GM23338 (cell line): Measurements from ENCODE around the gene GPR4. TPM values are rescaled to one million over a fixed set of nuclear protein-coding genes. Genes with fewer than 3 reads are reported as not detected.

ENCODE experiments used
- ATAC-seq: fragments of 200-7000 bp; cut with Tn5 transposase; 3 replicates; pipeline ENCODE4 v1.9.1; 2020
- DNase-seq: peaks from one replicate; pipeline ENCODE4 v3.0.0-alpha.2; 2015; ENCODE audit warnings: low spot score
- H2AFZ ChIP-seq: fragments of 200-600 bp; sonication (generic); 2 replicates; pipeline ENCODE4 v1.8.0; 2016; ENCODE audit warnings: antibody characterized with exemption, mild to moderate bottlenecking, moderate library complexity
- H3F3A ChIP-seq: fragments of 200-600 bp; sonication (generic); replicated peaks from 2 replicates; pipeline ENCODE4 v1.8.0; 2017; ENCODE audit warnings: antibody characterized with exemption, mixed run types, low read depth
- H3K27ac ChIP-seq: fragments of 200-600 bp; sonication (generic); 2 replicates; pipeline ENCODE4 v1.6.1; 2016; ENCODE audit warnings: low read depth
- H3K27me3 ChIP-seq: fragments of 200-600 bp; sonication (generic); 2 replicates; pipeline ENCODE4 v1.8.0; 2016; ENCODE audit warnings: mild to moderate bottlenecking, mixed run types, moderate library complexity; ENCODE audit not compliant: insufficient read depth
- H3K36me3 ChIP-seq: fragments of 200-600 bp; sonication (generic); 2 replicates; pipeline ENCODE4 v1.8.0; 2016; ENCODE audit warnings: mild to moderate bottlenecking; ENCODE audit not compliant: insufficient read depth
- H3K4me1 ChIP-seq: fragments of 200-600 bp; sonication (generic); 2 replicates; pipeline ENCODE4 v1.8.0; 2016; ENCODE audit warnings: mild to moderate bottlenecking, moderate library complexity; ENCODE audit not compliant: insufficient read depth
- H3K4me2 ChIP-seq: fragments of 200-600 bp; sonication (generic); 2 replicates; pipeline ENCODE4 v1.7.1; 2017; ENCODE audit warnings: mixed run types
- H3K4me3 ChIP-seq: fragments of 200-600 bp; sonication (generic); 2 replicates; pipeline ENCODE4 v1.6.1; 2016; ENCODE audit warnings: mixed run types
- H3K79me2 ChIP-seq: fragments of 200-600 bp; sonication (generic); replicated peaks from 2 replicates; pipeline ENCODE4 v1.8.0; 2017; ENCODE audit warnings: mild to moderate bottlenecking; ENCODE audit not compliant: insufficient read depth
- H3K9me2 ChIP-seq: fragments of 200-600 bp; sonication (generic); 2 replicates; pipeline ENCODE4 v1.8.0; 2017; ENCODE audit not compliant: insufficient read depth
- H4K20me1 ChIP-seq: fragments of 200-600 bp; sonication (generic); replicated peaks from 2 replicates; pipeline ENCODE4 v1.8.0; 2017; ENCODE audit warnings: mild to moderate bottlenecking; ENCODE audit not compliant: insufficient read depth
- H3K27ac Mint-ChIP-seq: 2 replicates; pipeline ENCODE4 v1.8.0; 2020; ENCODE audit warnings: inconsistent platforms, mild to moderate bottlenecking, moderate library complexity, mixed read lengths
- H3K27me3 Mint-ChIP-seq: 3 replicates; pipeline ENCODE4 v1.8.0; 2022; ENCODE audit warnings: low read depth, mild to moderate bottlenecking, moderate library complexity, mixed read lengths, inconsistent platforms; ENCODE audit not compliant: insufficient read depth, poor library complexity
- H3K36me3 Mint-ChIP-seq: 3 replicates; pipeline ENCODE4 v1.8.0; 2021; ENCODE audit warnings: low read depth, mild to moderate bottlenecking, inconsistent platforms, moderate library complexity, mixed read lengths
- H3K4me1 Mint-ChIP-seq: 3 replicates; pipeline ENCODE4 v1.8.0; 2020; ENCODE audit warnings: mild to moderate bottlenecking, inconsistent platforms, mixed read lengths
- H3K4me3 Mint-ChIP-seq: 3 replicates; pipeline ENCODE4 v1.8.0; 2021; ENCODE audit warnings: moderate library complexity, mild to moderate bottlenecking, inconsistent platforms, mixed read lengths
- H3K9me3 Mint-ChIP-seq: 3 replicates; pipeline ENCODE4 v1.8.0; 2020; ENCODE audit warnings: moderate library complexity, mild to moderate bottlenecking, inconsistent platforms, mixed read lengths
- CREB1 ChIP-seq: fragments of 250-450 bp; sonication (Bioruptor Pico); IDR thresholded peaks from 2 replicates; pipeline ENCODE4 v1.5.0; 2020; ENCODE audit warnings: low read depth, mild to moderate bottlenecking, moderate library complexity
- CTCF ChIP-seq, 2 experiments: fragments of 200-600 bp in 1 of 2; sonication (generic) in 1 of 2; conservative IDR thresholded peaks; 2 replicates each; pipeline versions ENCODE4 v1.5.1 to v1.6.1; 2016 to 2017; ENCODE audit warnings: antibody characterized with exemption in 2 of 2, low read depth in 2 of 2, mild to moderate bottlenecking in 2 of 2, moderate library complexity in 1 of 2
- ETS1 ChIP-seq: IDR thresholded peaks from 2 replicates; pipeline ENCODE4 v1.6.1; 2016; ENCODE audit warnings: antibody characterized with exemption
- EZH2 ChIP-seq: fragments of 200-600 bp; sonication (generic); IDR thresholded peaks from one replicate; pipeline ENCODE4 v1.8.0; 2017; ENCODE audit warnings: antibody characterized with exemption, mild to moderate bottlenecking, low read depth; ENCODE audit not compliant: unreplicated experiment
- EZH2phosphoT487 ChIP-seq: fragments of 200-600 bp; sonication (generic); IDR thresholded peaks from one replicate; pipeline ENCODE4 v1.8.1; 2018; ENCODE audit warnings: antibody characterized with exemption; ENCODE audit not compliant: unreplicated experiment
- JUNB ChIP-seq: IDR thresholded peaks from one replicate; pipeline ENCODE4 v1.6.1; 2016; ENCODE audit warnings: antibody characterized with exemption; ENCODE audit not compliant: unreplicated experiment
- NANOG ChIP-seq: IDR thresholded peaks from 2 replicates; pipeline ENCODE4 v1.6.1; 2016; ENCODE audit warnings: antibody characterized with exemption, borderline replicate concordance
- POLR2AphosphoS5 ChIP-seq: IDR thresholded peaks from 2 replicates; pipeline ENCODE4 v1.6.1; 2016; ENCODE audit warnings: antibody characterized with exemption, low read depth
- REST ChIP-seq: IDR thresholded peaks from one replicate; pipeline ENCODE4 v1.6.1; 2018; ENCODE audit warnings: antibody characterized with exemption; ENCODE audit not compliant: unreplicated experiment
- STAT1 ChIP-seq: IDR thresholded peaks from one replicate; pipeline ENCODE4 v1.6.1; 2016; ENCODE audit warnings: antibody characterized with exemption; ENCODE audit not compliant: unreplicated experiment
- ZNF114 ChIP-seq: fragments of 250-450 bp; sonication (Bioruptor Pico); IDR thresholded peaks from 2 replicates; pipeline ENCODE4 v1.5.0; 2020; ENCODE audit warnings: mild to moderate bottlenecking, moderate library complexity
- ZNF331 ChIP-seq: fragments of 250-450 bp; sonication (Bioruptor Pico); IDR thresholded peaks from 2 replicates; pipeline ENCODE4 v1.5.0; 2020; ENCODE audit warnings: low read depth, mild to moderate bottlenecking, moderate library complexity
- polyA plus RNA-seq: library from polyadenylated mRNA; unstranded; fragments of >200 nt; fragmentation: Nextera tagmentation; extraction: Ambion mirVana; gene quantifications from 2 replicates; pipeline ENCODE4 v1.2.1, GENCODE V29; 2016
- total RNA-seq: library from RNA; depleted of rRNA; stranded (reverse); fragments of >200 nt; shearing (Covaris generic); gene quantifications from 2 replicates; pipeline ENCODE4 v1.2.3, GENCODE V29; 2014

GPR4 gene
- total and polyA plus RNA-seq, 2 experiments from 2014 or later = 0.06 to 0.14 TPM

GRCh38 chr19:45598267-45599001, 3.6 kb downstream of the GPR4 start (continued):
- no peak for TF ChIP-seq REST
- no peak for TF ChIP-seq NANOG
- TF ChIP-seq STAT1 = no peak
- TF ChIP-seq CTCF (conservative IDR thresholded peaks at IDR 0.05; ENCODE audit: low read depth in 2 of 2) = no peak
- TF ChIP-seq CREB1 (CRISPR knock-in tag) = no peak
- no peak for TF ChIP-seq POLR2AphosphoS5
- no peak for TF ChIP-seq JUNB

- no peaks in the 10 kb centered on the region; the same call in 1 of the 2 replicates for H4K20me1 ChIP-seq
- H3K4me2 ChIP-seq = peak overlapping the region; percentile 97
- H3K36me3 ChIP-seq = no peaks in the 10 kb centered on the region
- peak; percentile 72 for DNase-seq
- ATAC-seq = peak; percentile 41
- H3K27me3 Mint-ChIP-seq = peaks cover 56% of the 10 kb centered on the region
- peaks cover 81% of the 10 kb centered on the region for H3K27me3 ChIP-seq
- H3F3A ChIP-seq = peaks cover 20% of the 10 kb centered on the region; the same call in 1 of the 2 replicates
- H3K36me3 Mint-ChIP-seq = no peaks in the 10 kb centered on the region; the same call in 2 of the 3 replicates
- peak overlapping the region; percentile 91 for H2AFZ ChIP-seq
- H3K9me2 ChIP-seq = no peaks in the 10 kb centered on the region
- H3K27ac Mint-ChIP-seq = no peak overlapping the region
- no peak overlapping the region for H3K27ac ChIP-seq
- peak overlapping the region; percentile 67 for H3K4me3 ChIP-seq
- peaks cover 52% of the 10 kb centered on the region for H3K4me1 Mint-ChIP-seq
- H3K9me3 Mint-ChIP-seq = no peaks in the 10 kb centered on the region
- H3K4me1 ChIP-seq = peaks cover 53% of the 10 kb centered on the region
- no peaks in the 10 kb centered on the region for H3K79me2 ChIP-seq
- peak overlapping the region; percentile 65 for H3K4me3 Mint-ChIP-seq
- TF ChIP-seq REST (no peak), STAT1 (no peak), NANOG (no peak), ZNF114 (CRISPR knock-in tag) (no peak), EZH2phosphoT487 (no peak), CTCF (conservative IDR thresholded peaks at IDR 0.05; ENCODE audit: low read depth in 2 of 2) (no peak), ETS1 (no peak), JUNB (no peak), ZNF331 (CRISPR knock-in tag) (no peak), POLR2AphosphoS5 (no peak), EZH2 (no peak)
These were observed 4.4 kb downstream of the GPR4 start for GRCh38 chr19:45597425-45598111.
